WERI-Rb-1 (cell line): Measurements from ENCODE around the gene MLX.
A peak's percentile ranks its signal among the peaks of the same experiment; 100 is the strongest.
"Not testable (repeated sequence)": the region's sequence is repeated elsewhere in the genome, so short reads cannot be mapped to it uniquely, and the experiment has no call there.

Experiments
- DNase-seq: peaks from one replicate; pipeline ENCODE4 v3.0.0-alpha.2; 2020
- H3K27ac ChIP-seq: fragments of 250-450 bp; sonication (Bioruptor Pico); 2 replicates; pipeline ENCODE4 v1.5.1; 2020; ENCODE audit warnings: mild to moderate bottlenecking, moderate library complexity
- H3K27me3 ChIP-seq: fragments of 250-450 bp; sonication (Bioruptor Pico); 2 replicates; pipeline ENCODE4 v1.5.1; 2021; ENCODE audit warnings: mild to moderate bottlenecking, low read depth, moderate library complexity; ENCODE audit not compliant: insufficient read depth, severe bottlenecking
- H3K36me3 ChIP-seq: fragments of 250-450 bp; sonication (Bioruptor Pico); 2 replicates; pipeline ENCODE4 v1.5.1; 2020; ENCODE audit warnings: mild to moderate bottlenecking, moderate library complexity
- H3K4me3 ChIP-seq: 2 replicates; pipeline ENCODE4 v1.5.1; 2011; ENCODE audit warnings: low read depth, mild to moderate bottlenecking, control low read depth, low read length
- H3K9me3 ChIP-seq: fragments of 250-450 bp; sonication (Bioruptor Pico); 2 replicates; pipeline ENCODE4 v1.5.1; 2021; ENCODE audit warnings: mild to moderate bottlenecking, moderate library complexity; ENCODE audit not compliant: severe bottlenecking
- TF ChIP-seq, protein P1 (sequence below): IDR thresholded peaks from 2 replicates; pipeline ENCODE4 v1.5.1; 2011; ENCODE audit warnings: low read depth, mild to moderate bottlenecking, control low read depth, inconsistent platforms, low read length

The MLX gene

DNA sequence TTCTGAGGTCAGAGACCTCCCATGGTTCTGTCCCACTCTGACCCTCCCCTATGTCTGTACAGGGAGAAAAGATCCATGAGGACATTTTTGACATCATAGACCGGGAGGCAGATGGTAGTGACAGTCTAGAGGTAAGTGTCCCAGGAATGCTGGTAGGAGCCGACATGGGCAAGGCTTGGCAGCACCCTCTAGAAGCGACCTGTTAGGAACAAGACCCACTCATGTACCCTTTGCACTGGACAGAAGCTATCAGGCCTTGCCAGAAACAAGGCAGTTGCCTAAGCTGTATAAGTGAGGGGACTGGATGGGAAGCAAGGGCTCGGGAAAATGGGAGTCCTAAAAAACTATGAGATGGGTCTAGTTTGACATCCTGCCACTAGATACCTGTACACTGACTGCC is 45.1 kb downstream of the MLX start:
- no peak for DNase-seq
- Histone ChIP-seq H3K36me3 (peaks cover 58% of the 10 kb centered on the region), H3K9me3 (no peaks in the 10 kb centered on the region), H3K27me3 (no peaks in the 10 kb centered on the region), H3K4me3 (no peak overlapping the region), H3K27ac (no peak overlapping the region)
- TF ChIP-seq, protein P1, sequence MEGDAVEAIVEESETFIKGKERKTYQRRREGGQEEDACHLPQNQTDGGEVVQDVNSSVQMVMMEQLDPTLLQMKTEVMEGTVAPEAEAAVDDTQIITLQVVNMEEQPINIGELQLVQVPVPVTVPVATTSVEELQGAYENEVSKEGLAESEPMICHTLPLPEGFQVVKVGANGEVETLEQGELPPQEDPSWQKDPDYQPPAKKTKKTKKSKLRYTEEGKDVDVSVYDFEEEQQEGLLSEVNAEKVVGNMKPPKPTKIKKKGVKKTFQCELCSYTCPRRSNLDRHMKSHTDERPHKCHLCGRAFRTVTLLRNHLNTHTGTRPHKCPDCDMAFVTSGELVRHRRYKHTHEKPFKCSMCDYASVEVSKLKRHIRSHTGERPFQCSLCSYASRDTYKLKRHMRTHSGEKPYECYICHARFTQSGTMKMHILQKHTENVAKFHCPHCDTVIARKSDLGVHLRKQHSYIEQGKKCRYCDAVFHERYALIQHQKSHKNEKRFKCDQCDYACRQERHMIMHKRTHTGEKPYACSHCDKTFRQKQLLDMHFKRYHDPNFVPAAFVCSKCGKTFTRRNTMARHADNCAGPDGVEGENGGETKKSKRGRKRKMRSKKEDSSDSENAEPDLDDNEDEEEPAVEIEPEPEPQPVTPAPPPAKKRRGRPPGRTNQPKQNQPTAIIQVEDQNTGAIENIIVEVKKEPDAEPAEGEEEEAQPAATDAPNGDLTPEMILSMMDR: no peak

DNA sequence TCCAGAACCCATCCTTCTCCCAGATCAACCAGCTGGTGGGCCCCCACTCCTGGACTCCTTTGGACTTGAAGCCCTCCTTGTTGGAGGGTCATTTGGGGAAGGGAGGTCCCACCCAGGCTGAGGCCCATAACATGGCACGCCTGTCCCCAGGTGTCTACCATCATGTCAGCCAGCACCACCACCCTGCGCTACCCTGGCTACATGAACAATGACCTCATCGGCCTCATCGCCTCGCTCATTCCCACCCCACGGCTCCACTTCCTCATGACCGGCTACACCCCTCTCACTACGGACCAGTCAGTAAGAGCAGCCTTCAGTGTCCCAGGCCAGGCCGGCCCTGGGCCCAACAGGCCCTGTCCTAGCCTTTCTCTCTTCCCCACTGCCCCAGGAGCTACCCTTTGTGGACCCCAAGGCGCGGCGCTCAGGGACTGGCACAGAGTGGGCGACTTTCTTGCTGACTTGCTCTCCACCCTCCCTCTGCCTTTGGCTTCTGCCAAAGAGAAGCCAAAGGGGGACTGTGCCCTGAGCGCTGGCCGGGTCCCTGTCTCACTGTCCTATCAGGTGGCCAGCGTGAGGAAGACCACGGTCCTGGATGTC is 46.9 kb downstream of the MLX start:
- Histone ChIP-seq H3K27ac (no peak overlapping the region), H3K36me3 (peaks cover 58% of the 10 kb centered on the region), H3K9me3 (no peaks in the 10 kb centered on the region), H3K4me3 (no peak overlapping the region), H3K27me3 (no peaks in the 10 kb centered on the region)
- TF ChIP-seq, protein P1: no peak
- DNase-seq: no peak

DNA sequence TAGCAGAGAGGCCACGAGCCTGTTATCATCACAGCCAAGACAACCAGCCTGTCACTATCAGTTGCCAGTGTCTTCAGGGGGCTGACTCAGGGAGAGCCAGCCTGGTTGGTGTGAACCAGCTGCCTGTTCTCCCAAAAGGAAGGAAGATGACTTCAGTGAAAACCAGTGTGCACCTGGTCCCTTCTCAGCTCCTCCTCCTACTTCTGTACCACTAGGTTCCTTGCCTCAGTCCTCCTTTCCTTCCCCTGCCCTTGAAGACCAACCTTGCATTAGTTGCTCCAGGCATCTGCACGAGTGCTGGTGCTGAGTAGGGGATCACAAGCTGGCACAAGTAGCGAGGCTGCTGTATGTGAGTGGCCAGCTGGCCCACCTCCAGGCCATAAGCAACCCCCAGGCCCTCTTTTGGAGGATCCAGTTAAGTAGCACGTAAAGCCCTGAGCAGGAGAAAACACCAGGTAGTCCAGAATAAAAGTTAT is 51.1 kb downstream of the MLX start:
- Histone ChIP-seq H3K27ac (peak overlapping the region; percentile 32), H3K27me3 (no peaks in the 10 kb centered on the region), H3K4me3 (no peak overlapping the region), H3K9me3 (no peaks in the 10 kb centered on the region), H3K36me3 (peaks cover 32% of the 10 kb centered on the region)
- TF ChIP-seq, protein P1: no peak
- peak; percentile 30 for DNase-seq

DNA sequence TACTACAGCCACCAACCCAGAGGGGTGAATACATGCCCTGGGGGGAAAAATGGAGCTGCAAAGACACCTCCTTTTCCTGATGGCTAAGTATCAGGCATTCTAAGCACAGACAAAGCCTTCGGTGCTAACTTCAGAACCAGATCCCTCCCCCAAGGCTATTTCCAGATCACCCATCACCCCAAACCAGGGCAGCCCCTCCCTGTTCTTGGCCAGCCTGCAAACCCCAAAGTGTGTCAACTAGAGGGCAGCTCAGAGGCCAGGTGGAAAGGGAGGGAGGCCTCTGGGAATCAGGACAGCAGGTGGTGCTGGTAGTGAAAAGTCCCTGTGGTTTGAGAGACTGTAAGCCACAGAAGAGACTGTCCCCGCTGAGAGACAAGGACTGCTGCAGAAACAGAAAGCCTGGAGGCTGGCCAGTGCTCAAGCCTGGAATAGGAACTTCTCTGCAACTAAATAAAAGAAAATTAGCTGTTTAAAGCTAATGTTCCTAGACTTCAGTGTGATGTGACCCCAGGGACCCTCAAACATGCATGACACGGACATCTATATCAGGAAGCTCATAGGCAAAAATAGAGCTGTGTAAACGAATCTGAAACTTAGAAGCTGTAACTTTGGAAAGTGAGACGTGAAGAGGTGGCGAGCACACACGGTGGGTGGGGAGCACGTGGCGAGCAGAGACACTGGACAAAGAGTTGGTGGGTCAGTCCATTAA is 51.7 kb downstream of the MLX start:
- no peaks in the 10 kb centered on the region for H3K27me3 ChIP-seq
- H3K36me3 ChIP-seq: peaks cover 26% of the 10 kb centered on the region
- H3K4me3 ChIP-seq: no peak overlapping the region
- H3K9me3 ChIP-seq: no peaks in the 10 kb centered on the region
- TF ChIP-seq, protein P1: peak; percentile 69
- DNase-seq: peak; percentile 87
- H3K27ac ChIP-seq: peak overlapping the region; percentile 32

DNA sequence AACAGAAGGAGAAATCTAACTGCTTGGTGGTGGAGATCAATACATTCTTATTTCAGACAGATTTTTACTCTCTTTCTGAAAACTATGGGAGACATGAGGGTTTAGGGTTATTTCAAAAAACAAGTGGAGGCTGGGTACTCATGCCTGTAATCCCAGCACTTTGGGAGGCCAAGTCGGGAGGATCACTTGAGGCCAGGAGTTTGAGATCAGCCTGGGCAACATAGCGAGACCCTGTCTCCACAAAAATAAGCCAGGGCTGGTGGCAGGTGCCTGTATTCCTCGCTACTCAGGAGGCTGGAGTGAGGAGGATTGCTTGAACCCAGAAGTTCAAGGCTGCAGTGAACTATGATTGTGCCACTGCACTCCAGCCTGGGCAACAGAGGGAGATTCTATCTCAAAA is 55.1 kb downstream of the MLX start:
- not testable (repeated sequence) for H3K27ac ChIP-seq, DNase-seq, H3K36me3 ChIP-seq, H3K4me3 ChIP-seq, H3K27me3 ChIP-seq, H3K9me3 ChIP-seq
